ENCODE measurements around the gene UFSP2. TPM values are rescaled to one million over a fixed set of nuclear protein-coding genes. Genes with fewer than 3 reads are reported as not detected.
"Not testable (repeated sequence)": the region's sequence is repeated elsewhere in the genome, so short reads cannot be mapped to it uniquely, and the experiment has no call there.

The UFSP2 gene
- total RNA-seq, 1 donor from 2014 or later = 27.4 TPM

- DNase-seq (ENCODE audit: low spot score) = no peak
- Mint-ChIP-seq H3K4me1 (ENCODE audit: unreplicated experiment) (peaks cover 15% of the 10 kb centered on the region), H3K4me3 (ENCODE audit: unreplicated experiment) (no peak overlapping the region), H3K9me3 (ENCODE audit: unreplicated experiment) (no peaks in the 10 kb centered on the region), H3K36me3 (ENCODE audit: low read depth, unreplicated experiment) (peaks cover 14% of the 10 kb centered on the region), H3K27me3 (ENCODE audit: unreplicated experiment) (no peaks in the 10 kb centered on the region), H3K27ac (ENCODE audit: unreplicated experiment) (no peak overlapping the region)
- TF ChIP-seq CTCF (IDR thresholded peaks at IDR 0.05; ENCODE audit: unreplicated experiment) = no peak
Observed at GRCh38 chr4:185369731-185370130, 56.0 kb downstream of the UFSP2 start.

GRCh38 chr4:185364886-185365285 lies 60.9 kb downstream of the UFSP2 start:
- H3K27me3 Mint-ChIP-seq (ENCODE audit: unreplicated experiment) = peaks cover under 1% of the 10 kb centered on the region
- TF ChIP-seq CTCF (IDR thresholded peaks at IDR 0.05; ENCODE audit: unreplicated experiment) = no peak
- DNase-seq (ENCODE audit: low spot score) = no peak
- H3K4me3 Mint-ChIP-seq (ENCODE audit: unreplicated experiment) = no peak overlapping the region
- no peak overlapping the region for H3K27ac Mint-ChIP-seq (ENCODE audit: unreplicated experiment)
- H3K9me3 Mint-ChIP-seq (ENCODE audit: unreplicated experiment) = no peaks in the 10 kb centered on the region
- no peaks in the 10 kb centered on the region for H3K4me1 Mint-ChIP-seq (ENCODE audit: unreplicated experiment)
- peaks cover 5% of the 10 kb centered on the region for H3K36me3 Mint-ChIP-seq (ENCODE audit: low read depth, unreplicated experiment)

GRCh38 chr4:185363251-185363650 lies 62.5 kb downstream of the UFSP2 start:
- Mint-ChIP-seq H3K4me3 (ENCODE audit: unreplicated experiment) (no peak overlapping the region), H3K27me3 (ENCODE audit: unreplicated experiment) (peaks cover 5% of the 10 kb centered on the region), H3K27ac (ENCODE audit: unreplicated experiment) (no peak overlapping the region), H3K4me1 (ENCODE audit: unreplicated experiment) (no peaks in the 10 kb centered on the region), H3K36me3 (ENCODE audit: low read depth, unreplicated experiment) (peaks cover 3% of the 10 kb centered on the region), H3K9me3 (ENCODE audit: unreplicated experiment) (no peaks in the 10 kb centered on the region)
- no peak for TF ChIP-seq CTCF (IDR thresholded peaks at IDR 0.05; ENCODE audit: unreplicated experiment)
- no peak for DNase-seq (ENCODE audit: low spot score)

- not testable (repeated sequence) for H3K36me3 Mint-ChIP-seq (ENCODE audit: low read depth, unreplicated experiment); H3K4me1 Mint-ChIP-seq (ENCODE audit: unreplicated experiment); DNase-seq (ENCODE audit: low spot score); H3K4me3 Mint-ChIP-seq (ENCODE audit: unreplicated experiment); H3K27ac Mint-ChIP-seq (ENCODE audit: unreplicated experiment); H3K9me3 Mint-ChIP-seq (ENCODE audit: unreplicated experiment); H3K27me3 Mint-ChIP-seq (ENCODE audit: unreplicated experiment)
Observed at GRCh38 chr4:185362570-185362969, 63.2 kb downstream of the UFSP2 start.

- no peak for TF ChIP-seq CTCF (IDR thresholded peaks at IDR 0.05; ENCODE audit: unreplicated experiment)
- H3K27ac Mint-ChIP-seq (ENCODE audit: unreplicated experiment) = no peak overlapping the region
- H3K4me1 Mint-ChIP-seq (ENCODE audit: unreplicated experiment) = no peaks in the 10 kb centered on the region
- peaks cover 3% of the 10 kb centered on the region for H3K36me3 Mint-ChIP-seq (ENCODE audit: low read depth, unreplicated experiment)
- H3K4me3 Mint-ChIP-seq (ENCODE audit: unreplicated experiment) = no peak overlapping the region
- H3K9me3 Mint-ChIP-seq (ENCODE audit: unreplicated experiment) = no peaks in the 10 kb centered on the region
- no peak for DNase-seq (ENCODE audit: low spot score)
- peaks cover 5% of the 10 kb centered on the region for H3K27me3 Mint-ChIP-seq (ENCODE audit: unreplicated experiment)
Observed at GRCh38 chr4:185361872-185362271, 63.9 kb downstream of the UFSP2 start.

All from endothelial cell (in vitro differentiated cells).